Epidermal melanocyte (primary cell): ENCODE measurements around the gene TBC1D3B.
"Not testable (repeated sequence)": the region's sequence is repeated elsewhere in the genome, so short reads cannot be mapped to it uniquely, and the experiment has no call there.

ENCODE experiments used
- DNase-seq: peaks from one replicate; pipeline ENCODE4 v3.0.0; 2011; ENCODE audit warnings: low spot score; ENCODE audit not compliant: insufficient read length

TBC1D3B gene

DNA sequence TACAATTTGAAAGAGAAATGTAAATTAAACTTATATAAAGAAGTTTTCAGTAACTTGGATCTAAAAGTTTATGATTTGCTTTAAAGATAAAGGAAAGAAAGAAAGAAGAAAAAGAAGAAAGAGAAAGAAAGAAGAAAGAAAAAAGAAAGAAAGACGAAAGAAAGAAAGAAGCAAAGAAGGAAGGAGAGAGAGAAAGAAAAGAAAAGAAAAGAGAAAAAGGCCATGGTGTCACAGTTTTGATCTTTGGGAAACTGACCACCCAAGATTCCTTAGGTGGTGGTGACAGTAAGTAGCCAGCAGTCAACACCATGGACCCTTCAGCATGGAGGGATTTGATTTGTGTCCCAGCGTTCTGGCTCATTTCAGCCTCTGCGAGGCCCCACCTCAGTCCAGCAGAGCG, 24.7 kb upstream of the TBC1D3B start:
- DNase-seq: not testable (repeated sequence)

DNA sequence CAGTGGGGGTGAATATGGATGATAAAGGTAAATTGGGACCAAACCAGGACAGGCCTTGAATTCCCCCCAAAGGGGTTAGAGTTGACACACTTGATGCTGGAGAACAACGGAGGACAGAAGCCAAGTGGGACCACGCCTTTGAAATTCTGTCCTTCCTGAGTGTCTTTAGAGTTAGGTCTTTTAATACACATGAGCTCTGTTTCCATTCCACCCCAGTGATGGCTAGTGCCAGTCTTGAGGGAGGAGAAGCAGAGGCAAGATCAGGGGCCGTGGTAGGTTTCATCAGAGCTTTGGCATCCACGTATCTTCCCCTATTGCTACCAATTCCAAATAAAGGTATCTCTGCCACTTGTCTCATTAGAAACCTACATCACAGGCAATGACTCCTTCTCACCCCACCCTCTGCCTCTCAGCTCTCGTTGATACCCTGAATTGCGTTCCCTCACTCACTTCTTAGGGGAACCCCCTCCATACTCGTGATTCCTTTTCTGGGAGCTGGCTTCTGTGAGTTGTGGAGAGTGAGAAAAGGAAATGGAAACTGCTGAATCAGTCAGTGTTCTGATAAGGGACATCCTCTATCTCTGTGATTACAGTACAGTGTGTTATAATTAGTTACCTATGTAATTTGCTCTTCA, 22.5 kb upstream of the TBC1D3B start:
- DNase-seq: no peak

DNA sequence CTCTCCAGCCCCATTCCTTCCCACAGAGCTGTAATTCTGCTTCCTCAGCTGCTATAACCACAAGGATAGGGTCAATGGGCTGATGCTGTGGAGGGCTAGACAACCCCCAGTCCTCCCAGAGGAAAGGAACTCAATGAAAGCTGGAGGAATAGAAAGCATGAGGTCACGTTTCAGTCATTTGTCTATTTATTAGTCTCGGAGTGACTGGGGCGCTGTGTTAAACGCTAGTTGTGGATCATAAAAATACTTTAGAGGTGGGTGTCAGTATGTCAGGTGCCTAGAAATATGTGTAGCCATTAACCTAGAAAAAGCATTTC, 20.9 kb upstream of the TBC1D3B start:
- no peak for DNase-seq

DNA sequence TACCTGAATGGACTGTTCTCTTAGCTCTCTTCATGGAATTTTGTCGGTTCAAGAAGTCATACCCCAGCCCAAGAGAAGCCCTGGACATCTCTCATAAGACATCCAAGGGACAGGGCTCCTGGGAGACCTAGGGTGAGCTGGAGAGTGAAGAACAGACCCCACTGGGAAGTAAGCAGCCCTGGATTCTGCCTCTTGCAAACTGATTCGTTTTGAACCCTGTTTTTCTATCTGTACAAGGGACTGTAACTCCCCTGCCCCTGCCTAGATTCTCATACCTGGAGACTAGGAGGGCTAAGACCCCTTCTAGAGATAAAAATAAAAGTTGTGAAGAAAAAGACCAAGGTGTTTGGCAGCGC, 19.7 kb upstream of the TBC1D3B start:
- no peak for DNase-seq

DNA sequence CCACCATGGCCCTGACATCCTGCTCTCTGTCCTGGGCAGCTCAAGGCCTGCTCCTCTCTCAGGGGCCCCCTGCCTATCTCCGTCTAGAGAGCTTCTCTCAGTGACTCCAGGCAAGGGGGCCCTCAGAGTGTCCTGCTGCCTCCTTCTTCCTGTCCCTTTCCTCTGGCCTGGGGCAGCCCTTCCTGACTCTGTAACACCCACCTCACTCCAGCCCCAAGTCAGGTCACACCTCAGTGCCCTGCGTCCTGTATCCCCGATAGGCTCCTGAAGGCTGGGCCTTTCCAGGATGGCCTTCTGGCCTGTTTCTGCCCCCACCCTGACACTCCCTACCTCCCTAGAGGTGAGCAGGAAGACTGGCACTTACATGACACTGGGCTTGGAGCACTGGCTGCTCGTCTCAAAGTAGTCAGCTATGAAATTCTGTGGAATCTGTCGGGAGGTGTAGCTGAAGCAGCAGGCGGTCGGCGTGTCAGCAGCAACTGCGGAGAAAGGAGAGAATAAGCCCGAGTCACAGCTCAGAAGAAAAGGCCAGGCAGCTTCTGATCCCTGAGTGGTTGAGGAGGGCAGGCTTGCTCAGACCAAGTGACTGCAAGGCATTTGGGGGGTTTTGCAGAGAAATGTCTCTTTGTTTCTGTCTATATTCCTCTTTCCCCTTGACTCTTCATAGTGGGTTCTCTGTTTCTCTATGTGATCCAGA, 19.1 kb upstream of the TBC1D3B start:
- DNase-seq: no peak

DNA sequence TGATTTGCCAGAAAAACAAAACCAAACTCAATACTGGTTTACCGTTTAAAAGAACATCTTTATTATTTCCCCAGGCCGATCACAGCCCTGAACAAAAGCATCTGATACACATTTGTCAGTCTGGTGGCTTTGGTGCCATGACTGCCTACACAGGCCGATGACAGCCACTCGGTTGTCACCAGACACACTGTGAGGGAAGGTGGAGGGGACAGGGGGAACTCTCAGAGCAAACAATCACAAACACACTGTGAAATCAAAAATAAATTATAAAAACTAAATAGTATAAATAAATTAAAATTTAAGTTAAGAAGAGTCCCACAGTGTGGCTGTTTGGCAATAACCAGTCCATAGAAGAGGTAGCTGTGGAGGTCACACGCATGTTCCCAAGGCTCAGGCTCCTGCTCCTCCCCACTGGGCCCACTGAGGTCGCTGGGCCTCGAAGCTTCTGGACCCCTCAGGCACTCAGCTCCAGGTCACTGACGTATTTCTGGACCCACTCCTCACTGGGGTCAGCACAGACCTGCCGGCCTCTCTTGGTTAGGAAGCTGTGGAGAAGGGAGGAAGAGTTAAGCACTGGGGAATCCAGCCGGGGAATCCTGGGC, 18.5 kb upstream of the TBC1D3B start:
- not testable (repeated sequence) for DNase-seq

DNA sequence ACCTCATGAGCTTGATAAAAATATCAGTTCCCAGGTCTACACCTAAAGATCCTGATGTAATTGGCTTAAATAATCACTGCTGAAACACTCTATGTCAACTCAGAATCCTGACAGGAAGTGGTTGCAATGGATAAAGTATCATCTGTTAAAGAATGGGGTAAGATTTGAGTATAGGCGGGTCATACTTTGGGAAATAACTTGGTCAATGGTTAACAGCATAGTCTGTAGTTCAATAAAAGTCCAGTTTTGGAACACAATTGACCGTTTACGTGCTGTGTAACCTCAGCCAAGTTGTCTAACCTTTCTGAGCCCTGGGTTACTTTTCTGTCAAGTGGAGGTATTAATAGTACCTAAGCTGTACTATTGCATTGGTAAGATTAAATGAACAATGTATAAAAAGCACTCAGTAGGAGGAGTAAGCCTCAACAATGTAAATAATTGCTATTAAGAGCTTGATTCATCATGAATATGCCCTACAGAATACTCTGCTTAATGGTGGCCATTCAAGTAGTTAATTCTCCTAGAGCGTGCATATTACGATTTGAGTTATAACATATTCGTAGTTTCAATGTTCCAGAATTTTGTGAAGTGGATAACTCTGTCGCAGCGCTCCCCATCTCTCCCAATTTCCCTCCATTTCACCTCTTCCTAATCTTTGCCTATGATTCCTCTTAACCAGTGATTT, 17.9 kb upstream of the TBC1D3B start:
- not testable (repeated sequence) for DNase-seq

DNA sequence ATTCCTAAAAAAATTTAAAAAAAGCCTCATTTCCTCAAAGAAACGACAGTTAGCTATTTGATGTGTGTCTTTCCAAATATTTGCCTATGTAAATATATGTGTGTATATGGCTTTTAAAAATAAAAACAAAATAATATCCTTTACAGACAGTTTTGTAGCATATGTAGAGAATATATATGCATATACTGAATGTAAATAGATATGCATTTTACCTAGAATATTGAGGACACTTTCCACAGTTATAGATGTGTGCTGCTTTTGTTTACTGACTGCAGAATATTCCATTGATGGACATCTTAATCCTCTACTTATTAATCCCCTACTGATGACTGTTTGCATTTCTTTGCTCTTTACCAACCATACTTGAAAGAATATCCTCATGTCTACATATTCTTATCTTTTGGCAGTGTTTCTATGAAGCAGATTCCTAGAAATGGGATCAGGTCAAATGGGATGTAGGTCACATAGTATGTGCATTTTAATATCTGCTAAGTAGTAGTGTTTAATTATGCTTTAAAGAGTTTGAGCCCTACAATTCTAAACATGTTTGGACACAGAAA, 16.9 kb upstream of the TBC1D3B start:
- no peak for DNase-seq

DNA sequence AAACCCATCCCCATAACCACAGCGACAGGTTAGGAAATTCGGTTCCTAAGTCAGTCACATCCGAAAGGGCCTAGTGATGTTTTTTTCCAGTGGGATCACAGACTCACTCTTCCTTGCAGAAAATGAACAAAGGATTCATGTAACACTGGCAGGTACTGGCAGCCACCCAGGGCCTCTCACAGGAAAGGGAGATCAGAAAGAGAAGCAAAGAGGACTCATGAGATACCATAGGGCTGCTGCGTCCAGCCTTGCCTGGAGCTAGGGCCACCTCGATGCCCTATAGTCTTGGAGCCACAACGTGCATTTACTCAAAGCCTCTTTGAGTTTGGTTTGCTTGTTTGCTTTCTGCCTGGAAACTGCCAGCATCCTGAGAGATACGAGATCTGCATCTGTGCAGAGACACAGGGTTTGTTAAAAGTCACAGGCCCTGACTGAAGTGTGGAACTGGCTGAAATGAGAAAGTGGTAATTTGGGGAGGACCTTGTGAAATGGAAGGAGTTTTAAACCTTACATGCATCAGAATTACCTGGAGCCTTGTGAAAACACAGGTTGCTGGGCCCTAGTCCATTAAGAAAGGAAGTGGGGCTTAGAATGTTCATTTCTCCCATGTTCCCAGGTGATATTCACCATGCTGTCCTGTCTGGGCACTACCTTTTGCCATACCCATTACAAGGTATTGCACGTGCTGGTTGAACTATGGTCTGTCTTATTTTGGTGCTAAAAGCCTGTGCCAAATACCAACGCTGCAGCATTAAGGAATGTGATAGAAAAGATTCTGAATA, 14.3 kb upstream of the TBC1D3B start:
- DNase-seq: not testable (repeated sequence)

DNA sequence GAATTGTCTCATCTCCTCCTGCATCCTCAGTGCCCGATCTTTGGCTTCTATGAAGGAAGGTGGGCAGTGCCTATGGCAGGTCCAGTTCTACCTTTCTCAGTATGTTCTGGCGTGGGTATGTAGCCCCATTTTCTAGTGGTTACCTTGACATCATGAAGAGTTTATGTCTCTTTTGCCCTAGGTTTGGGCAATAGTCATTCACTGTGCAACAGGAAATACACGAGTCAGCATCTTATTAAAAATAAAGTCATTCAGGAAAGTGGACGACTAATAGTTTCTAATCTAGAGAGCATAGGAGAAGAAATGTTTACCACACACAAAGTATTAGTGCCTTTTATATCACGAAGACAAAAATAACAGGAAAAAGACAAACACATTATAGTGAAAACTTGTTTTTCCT, 13.6 kb upstream of the TBC1D3B start:
- not testable (repeated sequence) for DNase-seq

DNA sequence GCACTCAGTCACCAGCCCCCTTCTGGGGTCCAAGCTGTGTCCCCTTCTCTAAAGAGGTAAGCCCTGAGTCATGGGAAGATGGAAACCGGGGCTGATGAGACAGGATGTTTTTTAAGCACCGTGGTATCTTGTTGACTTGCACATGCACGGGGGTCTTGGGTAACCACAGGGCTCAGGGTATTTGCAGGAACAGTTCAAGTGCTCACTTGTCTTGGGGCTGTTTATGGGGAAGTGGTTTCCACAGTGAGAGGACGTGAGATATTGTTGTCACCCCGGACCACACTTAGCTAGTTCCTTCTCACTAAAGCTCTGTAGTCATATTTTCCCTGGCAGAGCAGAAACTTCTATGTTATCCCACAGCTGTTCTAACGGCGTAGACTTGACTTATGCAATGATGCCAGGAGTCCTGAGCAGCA, 12.5 kb upstream of the TBC1D3B start:
- DNase-seq: no peak

DNA sequence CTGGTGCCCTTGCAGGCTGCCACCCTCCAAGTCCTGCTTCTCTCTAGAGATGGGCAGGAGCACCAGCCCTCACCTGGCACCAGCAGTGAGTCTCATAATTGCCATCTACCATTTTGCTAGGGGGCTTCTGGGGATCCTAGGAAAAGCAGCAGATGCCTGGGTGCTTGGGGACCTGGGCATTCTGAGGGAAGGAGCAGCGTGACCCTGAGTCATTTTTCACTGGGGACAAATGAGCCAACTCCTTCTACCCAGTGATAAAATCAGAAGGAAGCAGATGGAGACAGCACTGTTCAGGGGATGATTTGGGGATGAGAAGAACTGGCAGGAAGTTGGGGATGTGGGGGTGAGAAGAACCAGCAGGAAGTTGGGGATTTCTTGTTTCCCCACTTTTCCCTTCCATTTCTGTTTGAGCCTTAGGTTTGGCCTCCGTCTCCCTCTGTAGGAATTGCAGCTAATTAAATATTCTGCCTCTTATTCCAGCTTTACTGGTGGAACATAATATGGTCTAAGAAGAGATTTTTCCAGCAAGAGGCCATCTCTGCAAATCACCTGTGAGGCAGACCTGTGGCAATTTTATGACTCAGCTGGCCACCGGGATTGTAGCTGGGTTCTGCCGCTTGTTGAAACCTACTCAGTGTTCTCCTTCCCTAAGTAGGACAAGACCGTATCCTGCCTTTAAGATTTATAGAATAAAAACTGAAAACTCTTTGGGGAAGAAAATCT, 11.7 kb upstream of the TBC1D3B start:
- not testable (repeated sequence) for DNase-seq

DNA sequence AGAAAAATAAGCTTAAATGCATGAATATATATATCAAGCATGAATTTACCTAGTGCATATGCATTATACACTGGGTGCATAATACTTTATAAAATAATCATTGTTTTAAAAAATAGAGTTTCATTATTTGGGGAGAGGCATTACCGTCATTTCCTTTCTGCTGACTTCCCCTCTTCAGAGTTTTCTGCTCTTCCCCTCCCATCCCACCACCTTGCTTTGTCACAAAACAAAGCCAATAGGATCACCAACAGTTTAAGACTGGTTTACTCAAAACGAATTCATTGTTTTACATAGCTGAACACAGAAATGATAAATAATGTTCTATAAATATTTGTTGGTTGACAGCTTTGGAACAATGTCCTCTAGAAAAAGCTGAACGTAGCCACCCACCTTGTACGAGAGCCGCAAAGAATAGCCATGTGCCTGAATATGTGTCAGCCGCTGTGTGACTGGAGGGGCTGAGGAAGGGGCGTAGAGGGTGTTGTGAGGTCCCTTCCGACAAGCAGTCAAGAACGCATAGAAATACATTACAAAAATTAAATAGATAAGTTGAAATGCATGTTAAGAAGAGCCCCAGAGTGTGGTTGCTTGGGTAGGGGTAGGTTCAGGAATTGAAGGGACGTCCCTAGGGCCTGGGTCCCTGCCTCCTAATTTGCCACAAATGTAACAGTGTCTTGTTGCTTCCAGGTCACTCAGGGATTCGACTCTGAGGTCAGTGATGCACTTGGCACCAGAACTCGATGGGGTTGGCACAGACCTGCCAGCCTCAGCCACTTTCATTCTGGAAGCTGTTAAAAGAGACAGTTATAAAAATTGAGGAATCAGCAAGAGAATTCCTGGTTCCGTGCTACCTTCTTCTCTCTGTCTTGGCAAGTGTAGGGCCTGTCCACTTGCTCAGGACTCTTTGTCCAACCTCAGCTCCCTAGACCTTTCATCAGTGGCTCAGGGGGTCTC, 10.7 kb upstream of the TBC1D3B start:
- not testable (repeated sequence) for DNase-seq

DNA sequence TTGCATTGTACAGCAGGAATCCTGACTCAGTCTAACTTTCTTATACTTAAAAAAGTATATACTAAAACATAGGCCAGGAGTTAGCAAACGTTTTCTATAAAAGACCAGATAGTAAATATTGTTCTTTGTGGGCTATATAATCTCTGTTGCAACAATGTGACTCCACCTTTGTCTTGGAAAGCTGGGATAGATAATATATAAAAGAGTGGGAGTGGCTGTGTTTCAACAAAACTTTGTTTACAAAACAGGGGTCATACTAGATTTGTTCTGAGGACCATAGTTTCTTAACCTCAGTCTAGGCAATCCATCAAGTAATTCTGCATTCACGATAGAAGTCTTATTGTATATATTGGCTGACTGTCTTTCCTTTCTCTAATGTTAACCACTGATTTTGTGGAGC, 9.0 kb upstream of the TBC1D3B start:
- no peak for DNase-seq

DNA sequence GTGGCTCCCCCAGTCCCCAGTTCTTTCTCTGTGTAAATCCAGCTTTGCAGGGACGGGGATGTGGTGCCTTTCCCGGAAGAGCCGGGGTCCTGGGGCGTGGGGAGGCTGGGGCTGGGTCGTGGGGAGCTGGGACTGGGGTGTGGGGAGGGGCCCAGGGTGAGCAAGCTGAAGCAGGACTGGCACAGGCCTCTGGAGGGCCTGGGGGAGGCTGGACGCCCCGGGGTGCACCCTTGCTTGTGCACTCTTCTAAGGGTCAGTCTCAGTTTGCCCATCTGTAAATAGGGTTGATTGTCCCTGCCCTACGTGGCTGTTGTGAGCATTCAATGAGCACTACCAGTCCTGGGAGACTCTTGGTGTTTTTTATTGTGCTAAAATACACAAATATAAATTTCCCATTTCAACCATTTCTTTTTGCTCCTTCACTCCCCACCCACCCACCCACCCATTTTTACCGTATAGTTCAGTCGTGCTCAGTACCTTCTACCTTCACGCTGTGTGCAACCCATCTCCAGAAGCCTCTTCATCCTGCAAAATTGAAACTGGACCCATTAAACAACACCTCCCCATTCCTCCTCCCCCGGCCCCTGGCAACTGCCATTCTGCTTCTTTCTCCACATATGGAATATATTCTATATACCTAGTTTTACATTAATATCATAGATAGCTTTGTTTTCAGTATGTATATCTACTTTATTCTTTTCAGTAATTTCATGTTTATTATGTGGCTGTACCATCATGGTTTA, 7.8 kb upstream of the TBC1D3B start:
- no peak for DNase-seq

DNA sequence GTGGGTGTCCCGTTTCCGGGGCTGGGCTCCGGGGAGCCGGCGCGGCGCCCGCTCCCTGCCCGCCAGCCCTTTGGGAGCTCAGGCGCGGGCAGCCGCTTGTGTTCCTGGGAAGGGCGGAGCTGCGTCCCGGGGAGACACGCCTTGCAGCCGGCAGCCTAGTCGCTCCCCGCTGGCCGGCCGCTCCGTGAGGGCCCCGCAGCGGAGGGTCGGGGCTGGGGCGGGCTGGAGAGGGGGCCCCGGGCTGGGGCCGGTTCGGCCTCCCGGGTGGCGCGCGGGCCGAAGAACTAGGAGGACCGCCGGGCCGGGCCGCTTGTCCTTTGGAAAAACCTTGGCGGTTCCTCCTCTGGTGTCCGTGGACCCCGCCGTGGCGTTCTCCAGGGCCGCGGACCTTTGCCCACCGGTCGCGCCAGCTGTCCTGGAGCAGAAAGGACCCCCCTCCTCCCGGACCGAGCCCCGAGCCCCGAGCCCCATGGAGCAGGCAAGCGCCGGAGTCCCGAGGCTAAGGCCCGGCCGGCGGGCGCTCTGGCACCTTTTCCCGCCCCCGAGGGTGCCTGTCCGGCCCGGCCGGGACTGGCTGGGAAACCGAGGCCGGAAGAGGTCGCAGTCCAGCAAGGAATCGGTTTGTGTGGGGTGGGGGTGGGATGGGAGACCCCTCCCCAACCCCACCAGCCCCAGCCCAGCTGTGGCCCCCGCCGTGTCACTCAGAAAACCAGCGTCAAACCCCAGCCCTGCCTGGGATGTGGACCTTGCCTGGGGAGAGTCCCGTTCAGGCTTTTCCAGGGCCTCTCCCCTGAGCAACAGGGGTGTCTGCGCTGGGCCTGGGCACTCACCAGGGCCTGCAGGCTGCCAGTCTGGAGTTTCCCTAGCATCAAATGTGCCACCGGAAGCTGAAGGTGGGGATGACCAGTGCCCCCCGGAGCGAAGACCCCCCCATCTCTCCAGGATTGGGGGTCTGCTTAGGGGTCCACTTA, 6.8 kb upstream of the TBC1D3B start:
- DNase-seq: peak; percentile 92

DNA sequence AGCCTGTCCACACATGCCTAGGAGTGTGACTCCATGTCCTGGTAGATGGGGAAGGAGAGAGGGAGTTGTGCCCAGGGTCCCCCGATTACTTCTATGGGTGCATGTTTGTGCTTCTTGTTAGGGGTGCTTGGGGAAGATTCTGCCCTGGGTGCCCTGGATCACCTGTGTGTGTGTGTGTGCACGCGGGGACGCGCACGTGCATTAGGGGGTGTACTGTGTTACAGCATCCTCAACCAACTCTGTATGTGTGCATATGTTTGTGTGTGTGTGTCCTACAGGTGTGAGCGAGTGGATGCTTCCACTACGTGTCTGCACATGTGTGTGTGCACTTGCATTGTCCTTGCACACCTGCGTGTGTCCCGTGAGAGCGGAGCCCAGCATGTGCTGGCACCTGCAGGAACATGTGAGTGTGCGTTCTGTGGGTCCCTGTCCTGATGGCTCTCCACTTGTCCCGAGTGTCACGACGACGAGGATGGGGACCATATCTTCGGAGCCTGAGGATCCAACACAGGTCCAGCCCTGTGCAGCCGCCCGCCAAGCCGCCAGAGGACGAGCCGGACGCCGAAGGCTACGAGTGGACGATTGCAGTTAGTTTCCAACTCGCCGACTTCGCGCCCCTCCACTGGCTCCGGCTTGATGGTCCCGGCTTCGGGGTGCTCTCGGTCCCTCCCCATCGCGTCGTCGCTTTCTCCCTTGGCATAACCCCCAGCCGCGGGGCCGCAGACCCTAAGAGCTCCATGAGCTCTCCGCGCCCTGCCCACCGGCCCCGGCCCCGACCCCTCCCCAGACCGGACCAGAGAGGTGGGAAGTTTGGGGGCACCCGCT, 6.0 kb upstream of the TBC1D3B start:
- no peak for DNase-seq
